SKM-1 treated with dmso at 0.1 percent for 144 hours (cell line): Measurements from ENCODE around the gene BHMT2.

Source experiments
- DNase-seq: peaks from one replicate; lab custom pipeline; 2025; ENCODE audit not compliant: unreplicated experiment; lab: John Stamatoyannopoulos, UW

BHMT2 gene

GRCh38 chr5:79062436-79062835 is 7.1 kb upstream of the BHMT2 start:
- no peak for DNase-seq

GRCh38 chr5:79070350-79070667 is 742 bp downstream of the BHMT2 start:
- DNase-seq: no peak

- no peak for DNase-seq
Observed at GRCh38 chr5:79074641-79075040, 5.1 kb downstream of the BHMT2 start.

- DNase-seq: no peak
Observed at GRCh38 chr5:79075646-79076426, 6.3 kb downstream of the BHMT2 start.

- no peak for DNase-seq
Observed at GRCh38 chr5:79076819-79077218, 7.3 kb downstream of the BHMT2 start.

GRCh38 chr5:79077680-79078365 is 8.3 kb downstream of the BHMT2 start:
- no peak for DNase-seq

- DNase-seq: no peak
Observed at GRCh38 chr5:79080804-79081203, 11.2 kb downstream of the BHMT2 start.

- DNase-seq: no peak
Observed at GRCh38 chr5:79081779-79082178, 12.2 kb downstream of the BHMT2 start.

GRCh38 chr5:79086116-79086515 is 16.5 kb downstream of the BHMT2 start:
- no peak for DNase-seq

GRCh38 chr5:79088507-79088906 is 18.9 kb downstream of the BHMT2 start:
- no peak for DNase-seq

GRCh38 chr5:79091064-79091463 is 21.5 kb downstream of the BHMT2 start:
- DNase-seq: no peak

- DNase-seq: no peak
Observed at GRCh38 chr5:79093762-79094161, 24.2 kb downstream of the BHMT2 start.

- no peak for DNase-seq
Observed at GRCh38 chr5:79105868-79106267, 36.3 kb downstream of the BHMT2 start.

- DNase-seq: peak; percentile 69
Observed at GRCh38 chr5:79107020-79107796, 37.6 kb downstream of the BHMT2 start.

- DNase-seq: no peak
Observed at GRCh38 chr5:79108086-79108485, 38.5 kb downstream of the BHMT2 start.

GRCh38 chr5:79108792-79109191 is 39.2 kb downstream of the BHMT2 start:
- no peak for DNase-seq

- DNase-seq: peak; percentile 48
Observed at GRCh38 chr5:79109527-79110492, 40.2 kb downstream of the BHMT2 start.

- DNase-seq: no peak
Observed at GRCh38 chr5:79111387-79111959, 41.9 kb downstream of the BHMT2 start, which contains the start of gene BHMT. TSS of gene BHMT (plus strand) at chr5:79111809. CDS start at chr5:79111886, 77 bp downstream.

- DNase-seq: no peak
Observed at GRCh38 chr5:79111960-79112702, 42.6 kb downstream of the BHMT2 start.

- DNase-seq: no peak
Observed at GRCh38 chr5:79112703-79113058, 43.1 kb downstream of the BHMT2 start.
